ENCODE data around the gene SIPA1.
"Not testable (repeated sequence)": the region's sequence is repeated elsewhere in the genome, so short reads cannot be mapped to it uniquely, and the experiment has no call there.

SIPA1 gene

GRCh38 chr11:65644837-65645236 lies 6.9 kb downstream of the SIPA1 start:
- DNase-seq, result no peak

GRCh38 chr11:65645710-65646109 lies 7.8 kb downstream of the SIPA1 start:
- no peak for DNase-seq

GRCh38 chr11:65646288-65646957 lies 8.5 kb downstream of the SIPA1 start:
- no peak for DNase-seq

GRCh38 chr11:65646958-65647701 lies 9.2 kb downstream of the SIPA1 start:
- no peak for DNase-seq

- no peak for DNase-seq
These were observed 11.1 kb downstream of the SIPA1 start for GRCh38 chr11:65648997-65649493.

- DNase-seq, result no peak
These were observed 12.0 kb downstream of the SIPA1 start for GRCh38 chr11:65649656-65650546.

- no peak for DNase-seq
These were observed 12.8 kb downstream of the SIPA1 start for GRCh38 chr11:65650547-65651338.

GRCh38 chr11:65651339-65651588 lies 13.4 kb downstream of the SIPA1 start:
- no peak for DNase-seq

- no peak for DNase-seq
These were observed 13.9 kb downstream of the SIPA1 start for GRCh38 chr11:65651589-65652510.

- DNase-seq, result peak; percentile 90 to 91
These were observed 14.8 kb downstream of the SIPA1 start for GRCh38 chr11:65652511-65653228.

GRCh38 chr11:65653229-65654225 lies 15.6 kb downstream of the SIPA1 start:
- DNase-seq, result no peak

- DNase-seq, result no peak
These were observed 16.8 kb downstream of the SIPA1 start for GRCh38 chr11:65654375-65655349.

- no peak for DNase-seq
These were observed 17.9 kb downstream of the SIPA1 start for GRCh38 chr11:65655570-65656332.

GRCh38 chr11:65657426-65657825 lies 19.5 kb downstream of the SIPA1 start:
- no peak for DNase-seq

GRCh38 chr11:65658174-65659021 lies 20.5 kb downstream of the SIPA1 start:
- DNase-seq, result no peak

GRCh38 chr11:65660038-65660437 lies 22.1 kb downstream of the SIPA1 start:
- DNase-seq, result no peak

- DNase-seq, result not testable (repeated sequence)
These were observed 23.0 kb downstream of the SIPA1 start for GRCh38 chr11:65660908-65661307.

All from NCI-H2081 (cell line).